NCI-H2107 treated with DMSO at 0.1 percent for 48 hours (cell line): Measurements from ENCODE around the gene ACKR1.

Experiments
- DNase-seq: peaks from one replicate; lab custom pipeline; 2025; ENCODE audit not compliant: unreplicated experiment; lab: John Stamatoyannopoulos, UW

The ACKR1 gene

GRCh38 chr1:159187033-159187432 is 17.6 kb upstream of the ACKR1 start:
- DNase-seq, result no peak

GRCh38 chr1:159187647-159188374 is 16.9 kb upstream of the ACKR1 start:
- no peak for DNase-seq

GRCh38 chr1:159188375-159188788 is 16.3 kb upstream of the ACKR1 start:
- DNase-seq, result no peak

GRCh38 chr1:159190441-159190840 is 14.2 kb upstream of the ACKR1 start:
- no peak for DNase-seq

GRCh38 chr1:159196543-159196942 is 8.1 kb upstream of the ACKR1 start:
- no peak for DNase-seq

GRCh38 chr1:159197561-159198557 is 6.8 kb upstream of the ACKR1 start:
- peak; percentile 18 for DNase-seq

- DNase-seq, result no peak
Measured at GRCh38 chr1:159199901-159200300, 4.8 kb upstream of the ACKR1 start.

GRCh38 chr1:159200769-159201168 is 3.9 kb upstream of the ACKR1 start:
- DNase-seq, result no peak

- DNase-seq, result no peak
Measured at GRCh38 chr1:159201642-159202041, 3.0 kb upstream of the ACKR1 start.

- DNase-seq, result no peak
Measured at GRCh38 chr1:159203610-159204009, 1.1 kb upstream of the ACKR1 start.

- no peak for DNase-seq
Measured at GRCh38 chr1:159205225-159205624, 550 bp downstream of the ACKR1 start.

- no peak for DNase-seq
Measured at GRCh38 chr1:159206110-159206509, 1.4 kb downstream of the ACKR1 start.

GRCh38 chr1:159207080-159207479 is 2.4 kb downstream of the ACKR1 start:
- DNase-seq, result no peak

GRCh38 chr1:159207774-159208173 is 3.1 kb downstream of the ACKR1 start:
- no peak for DNase-seq

- no peak for DNase-seq
Measured at GRCh38 chr1:159208175-159208825, 3.6 kb downstream of the ACKR1 start.

- no peak for DNase-seq
Measured at GRCh38 chr1:159209061-159209460, 4.4 kb downstream of the ACKR1 start.

GRCh38 chr1:159211331-159212136 is 6.9 kb downstream of the ACKR1 start:
- DNase-seq, result peak; percentile 17

GRCh38 chr1:159212596-159212995 is 7.9 kb downstream of the ACKR1 start:
- DNase-seq, result no peak

GRCh38 chr1:159214149-159214760 is 9.6 kb downstream of the ACKR1 start:
- peak; percentile 50 for DNase-seq
